Glutamatergic neuron (in vitro differentiated cells): ENCODE measurements around the gene CRMP1. TPM values are rescaled to one million over a fixed set of nuclear protein-coding genes. Genes with fewer than 3 reads are reported as not detected.
"Not testable (repeated sequence)": the region's sequence is repeated elsewhere in the genome, so short reads cannot be mapped to it uniquely, and the experiment has no call there.

Experiments used
- DNase-seq: peaks from one replicate; pipeline ENCODE4 v3.0.0; 2022
- H3K27ac Mint-ChIP-seq: one replicate; pipeline ENCODE4 v1.8.0; 2020; ENCODE audit warnings: mild to moderate bottlenecking, mixed read lengths, inconsistent platforms; ENCODE audit not compliant: unreplicated experiment
- H3K27me3 Mint-ChIP-seq: one replicate; pipeline ENCODE4 v1.8.0; 2020; ENCODE audit warnings: mild to moderate bottlenecking, moderate library complexity, mixed read lengths, inconsistent platforms; ENCODE audit not compliant: unreplicated experiment
- H3K36me3 Mint-ChIP-seq: one replicate; pipeline ENCODE4 v1.8.0; 2020; ENCODE audit warnings: mild to moderate bottlenecking, mixed read lengths, inconsistent platforms; ENCODE audit not compliant: unreplicated experiment
- H3K4me1 Mint-ChIP-seq: one replicate; pipeline ENCODE4 v1.8.0; 2020; ENCODE audit warnings: mild to moderate bottlenecking, low read depth, mixed read lengths, inconsistent platforms; ENCODE audit not compliant: unreplicated experiment
- H3K4me3 Mint-ChIP-seq: one replicate; pipeline ENCODE4 v1.8.0; 2020; ENCODE audit warnings: mild to moderate bottlenecking, mixed read lengths, inconsistent platforms; ENCODE audit not compliant: unreplicated experiment
- H3K9me3 Mint-ChIP-seq: one replicate; pipeline ENCODE4 v1.8.0; 2020; ENCODE audit warnings: mild to moderate bottlenecking, moderate library complexity, mixed read lengths, inconsistent platforms; ENCODE audit not compliant: unreplicated experiment
- CTCF ChIP-seq: fragments of 200-600 bp; sonication (generic); IDR thresholded peaks from one replicate; pipeline ENCODE4 v1.5.0; 2021; ENCODE audit not compliant: partially characterized antibody, unreplicated experiment
- total RNA-seq: library from RNA; stranded (reverse); fragmentation: NEBNext Ultra II Directional; extraction: Animal tissue kit (Norgen Biotek cat#: 25700); gene quantifications from one replicate; pipeline ENCODE4 v1.2.1, GENCODE V29; 2021; ENCODE audit not compliant: unreplicated experiment

CRMP1 gene
- total RNA-seq, 1 donor from 2014 or later = 947 TPM

DNA sequence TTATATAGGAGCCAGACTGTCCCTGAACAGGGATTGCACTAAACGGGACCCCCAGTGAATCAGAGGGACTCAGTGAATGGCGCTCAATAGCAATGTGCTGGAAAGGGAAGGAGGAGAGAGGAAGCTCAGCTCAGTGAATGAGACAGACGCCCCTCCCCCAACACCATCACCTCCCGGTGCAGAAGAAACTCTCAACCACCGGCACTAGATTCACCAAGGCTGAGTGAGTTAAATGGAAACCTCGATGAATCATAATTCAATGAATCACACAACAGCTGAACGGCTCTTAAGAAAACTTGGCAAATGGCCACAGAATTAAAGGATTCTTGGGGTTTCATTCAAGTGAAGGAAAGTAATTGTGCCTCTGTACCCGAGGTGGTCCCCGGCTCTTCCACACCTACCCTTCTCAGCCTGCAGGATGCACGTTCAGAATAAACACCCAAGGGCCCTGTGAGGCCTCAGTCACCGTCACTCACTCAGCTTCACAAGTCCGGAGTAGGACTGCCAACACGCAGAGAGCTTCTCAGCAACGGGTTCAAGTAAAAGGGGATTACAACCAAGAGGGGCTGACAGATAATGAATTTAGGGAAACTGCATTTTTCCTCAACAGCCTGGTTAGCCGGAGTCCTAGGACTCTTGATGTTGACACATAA is 29.3 kb downstream of the CRMP1 start:
- Mint-ChIP-seq H3K36me3 (peaks cover 4% of the 10 kb centered on the region), H3K4me1 (peaks cover 39% of the 10 kb centered on the region), H3K27me3 (peaks cover 14% of the 10 kb centered on the region), H3K4me3 (no peak overlapping the region), H3K27ac (peak overlapping the region; percentile 59), H3K9me3 (peaks cover 18% of the 10 kb centered on the region)
- no peak for DNase-seq
- no peak for TF ChIP-seq CTCF

- no peak for DNase-seq
- Mint-ChIP-seq H3K9me3 (peaks cover 7% of the 10 kb centered on the region), H3K36me3 (peaks cover 4% of the 10 kb centered on the region), H3K27me3 (peaks cover 5% of the 10 kb centered on the region), H3K27ac (no peak overlapping the region), H3K4me3 (no peak overlapping the region), H3K4me1 (peaks cover 12% of the 10 kb centered on the region)
- TF ChIP-seq CTCF = no peak
Observed at GRCh38 chr4:5858020-5858769, 34.7 kb downstream of the CRMP1 start.

GRCh38 chr4:5857199-5857598 is 35.7 kb downstream of the CRMP1 start:
- Mint-ChIP-seq H3K4me3 (no peak overlapping the region), H3K27ac (no peak overlapping the region), H3K9me3 (peaks cover 7% of the 10 kb centered on the region), H3K27me3 (peaks cover 6% of the 10 kb centered on the region), H3K36me3 (peaks cover 4% of the 10 kb centered on the region), H3K4me1 (peaks cover 19% of the 10 kb centered on the region)
- DNase-seq = no peak
- TF ChIP-seq CTCF = no peak

DNA sequence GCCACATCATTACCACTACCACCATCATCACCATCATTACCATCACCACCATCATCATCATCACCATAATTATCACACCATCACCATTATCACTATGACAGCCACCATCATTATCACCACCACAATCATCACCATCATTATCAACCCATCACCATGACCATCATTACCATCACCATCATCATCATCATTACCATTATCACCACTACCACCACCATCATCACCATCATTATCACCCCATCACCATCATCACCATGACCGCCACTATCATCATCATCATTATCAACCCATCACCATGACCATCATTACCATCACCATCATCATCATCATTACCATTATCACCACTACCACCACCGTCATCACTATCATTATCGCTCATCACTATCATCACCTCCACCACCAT is 36.5 kb downstream of the CRMP1 start:
- H3K9me3 Mint-ChIP-seq, H3K4me3 Mint-ChIP-seq, H3K27ac Mint-ChIP-seq, DNase-seq, H3K36me3 Mint-ChIP-seq: not testable (repeated sequence)
- Mint-ChIP-seq H3K27me3 (peaks cover 10% of the 10 kb centered on the region), H3K4me1 (peaks cover 16% of the 10 kb centered on the region)

GRCh38 chr4:5854929-5855328 is 38.0 kb downstream of the CRMP1 start:
- TF ChIP-seq CTCF = no peak
- Mint-ChIP-seq H3K4me3 (no peak overlapping the region), H3K27ac (no peak overlapping the region), H3K4me1 (peaks cover 16% of the 10 kb centered on the region), H3K36me3 (no peaks in the 10 kb centered on the region), H3K27me3 (peaks cover 13% of the 10 kb centered on the region), H3K9me3 (peaks cover 5% of the 10 kb centered on the region)
- no peak for DNase-seq
